ENCODE data around the gene MTUS2.

Gene MTUS2

DNA sequence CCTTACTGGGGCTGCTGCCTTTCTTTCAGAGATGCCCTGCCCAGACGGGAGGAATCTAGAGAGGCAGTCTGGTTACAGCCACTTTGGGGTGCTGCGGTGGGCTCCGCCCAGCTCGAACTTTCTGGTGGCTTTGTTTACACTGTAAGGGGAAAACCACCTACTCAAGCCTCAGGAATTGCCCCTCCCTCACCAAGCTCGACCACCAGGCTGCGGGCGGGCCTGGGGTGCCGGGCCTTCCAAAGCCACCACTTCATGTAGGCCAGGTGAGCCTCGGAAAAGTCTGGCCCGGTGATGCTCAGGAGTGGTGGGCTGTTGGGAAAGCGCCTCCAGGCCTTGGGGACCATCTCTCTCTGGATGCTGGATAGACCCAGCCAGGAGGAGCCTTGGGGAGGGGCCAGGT, 218.6 kb downstream of the MTUS2 start:
- Histone ChIP-seq H4K20me1 (ENCODE audit: low read depth, low read length) (no peaks in the 10 kb centered on the region), H3K79me2 (ENCODE audit: insufficient read depth, low read length) (no peaks in the 10 kb centered on the region), H3F3A (ENCODE audit: insufficient read depth) (no peaks in the 10 kb centered on the region), H3K27me3 (ENCODE audit: low read length) (no peaks in the 10 kb centered on the region), H2AFZ (ENCODE audit: low read depth, low read length, severe bottlenecking) (no peak overlapping the region), H3K36me3 (ENCODE audit: low read length) (no peaks in the 10 kb centered on the region), H3K4me3 (ENCODE audit: insufficient read depth, low read length, poor library complexity, severe bottlenecking) (no peak overlapping the region), H3K9ac (ENCODE audit: low read length) (no peak overlapping the region), H3K27ac (ENCODE audit: low read depth, low read length) (no peak overlapping the region), H3K4me2 (ENCODE audit: low read depth, low read length, poor library complexity, severe bottlenecking) (no peak overlapping the region), H3K9me2 (replicated peaks; ENCODE audit: insufficient read depth, low read length) (no peaks in the 10 kb centered on the region), H3K9me3 (ENCODE audit: insufficient read depth, low read length) (no peaks in the 10 kb centered on the region)
- TF ChIP-seq EZH2phosphoT487 (conservative IDR thresholded peaks at IDR 0.05; ENCODE audit: low read length) = no peak
- TF ChIP-seq, protein P1, sequence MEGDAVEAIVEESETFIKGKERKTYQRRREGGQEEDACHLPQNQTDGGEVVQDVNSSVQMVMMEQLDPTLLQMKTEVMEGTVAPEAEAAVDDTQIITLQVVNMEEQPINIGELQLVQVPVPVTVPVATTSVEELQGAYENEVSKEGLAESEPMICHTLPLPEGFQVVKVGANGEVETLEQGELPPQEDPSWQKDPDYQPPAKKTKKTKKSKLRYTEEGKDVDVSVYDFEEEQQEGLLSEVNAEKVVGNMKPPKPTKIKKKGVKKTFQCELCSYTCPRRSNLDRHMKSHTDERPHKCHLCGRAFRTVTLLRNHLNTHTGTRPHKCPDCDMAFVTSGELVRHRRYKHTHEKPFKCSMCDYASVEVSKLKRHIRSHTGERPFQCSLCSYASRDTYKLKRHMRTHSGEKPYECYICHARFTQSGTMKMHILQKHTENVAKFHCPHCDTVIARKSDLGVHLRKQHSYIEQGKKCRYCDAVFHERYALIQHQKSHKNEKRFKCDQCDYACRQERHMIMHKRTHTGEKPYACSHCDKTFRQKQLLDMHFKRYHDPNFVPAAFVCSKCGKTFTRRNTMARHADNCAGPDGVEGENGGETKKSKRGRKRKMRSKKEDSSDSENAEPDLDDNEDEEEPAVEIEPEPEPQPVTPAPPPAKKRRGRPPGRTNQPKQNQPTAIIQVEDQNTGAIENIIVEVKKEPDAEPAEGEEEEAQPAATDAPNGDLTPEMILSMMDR (IDR thresholded peaks at IDR 0.05; ENCODE audit: insufficient read depth, low read length, poor library complexity, severe bottlenecking) = no peak

DNA sequence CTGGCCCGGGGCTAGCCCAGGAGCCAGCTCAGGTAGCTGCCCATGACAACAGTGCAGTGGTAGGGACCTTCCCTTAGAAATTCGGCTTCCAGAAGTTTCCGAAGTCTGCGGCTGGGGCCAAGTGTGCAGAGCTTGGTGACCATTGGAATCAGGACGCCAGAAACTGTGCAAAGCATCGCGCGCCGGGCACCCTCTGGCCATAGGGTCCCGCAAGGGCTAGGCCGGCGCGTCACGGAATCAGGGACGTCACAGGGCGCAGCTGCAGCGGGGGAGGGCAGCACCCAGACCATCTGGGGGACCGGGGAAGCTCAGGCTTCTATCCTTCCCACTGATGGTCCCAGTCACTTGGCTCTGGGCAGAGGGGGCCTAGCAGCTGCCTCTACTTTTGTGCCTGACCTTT, 219.1 kb downstream of the MTUS2 start:
- no peaks in the 10 kb centered on the region for H4K20me1 ChIP-seq (ENCODE audit: low read depth, low read length)
- H3K36me3 ChIP-seq (ENCODE audit: low read length) = no peaks in the 10 kb centered on the region
- H3K27me3 ChIP-seq (ENCODE audit: low read length) = no peaks in the 10 kb centered on the region
- H3K9ac ChIP-seq (ENCODE audit: low read length) = no peak overlapping the region
- no peaks in the 10 kb centered on the region for H3K9me2 ChIP-seq (replicated peaks; ENCODE audit: insufficient read depth, low read length)
- no peaks in the 10 kb centered on the region for H3F3A ChIP-seq (ENCODE audit: insufficient read depth)
- TF ChIP-seq EZH2phosphoT487 (conservative IDR thresholded peaks at IDR 0.05; ENCODE audit: low read length) = no peak
- TF ChIP-seq, protein P1 (IDR thresholded peaks at IDR 0.05; ENCODE audit: insufficient read depth, low read length, poor library complexity, severe bottlenecking) = no peak
- no peak overlapping the region for H3K27ac ChIP-seq (ENCODE audit: low read depth, low read length)
- no peak overlapping the region for H3K4me2 ChIP-seq (ENCODE audit: low read depth, low read length, poor library complexity, severe bottlenecking)
- no peaks in the 10 kb centered on the region for H3K79me2 ChIP-seq (ENCODE audit: insufficient read depth, low read length)
- no peak overlapping the region for H3K4me3 ChIP-seq (ENCODE audit: insufficient read depth, low read length, poor library complexity, severe bottlenecking)
- no peaks in the 10 kb centered on the region for H3K9me3 ChIP-seq (ENCODE audit: insufficient read depth, low read length)
- no peak overlapping the region for H2AFZ ChIP-seq (ENCODE audit: low read depth, low read length, severe bottlenecking)

DNA sequence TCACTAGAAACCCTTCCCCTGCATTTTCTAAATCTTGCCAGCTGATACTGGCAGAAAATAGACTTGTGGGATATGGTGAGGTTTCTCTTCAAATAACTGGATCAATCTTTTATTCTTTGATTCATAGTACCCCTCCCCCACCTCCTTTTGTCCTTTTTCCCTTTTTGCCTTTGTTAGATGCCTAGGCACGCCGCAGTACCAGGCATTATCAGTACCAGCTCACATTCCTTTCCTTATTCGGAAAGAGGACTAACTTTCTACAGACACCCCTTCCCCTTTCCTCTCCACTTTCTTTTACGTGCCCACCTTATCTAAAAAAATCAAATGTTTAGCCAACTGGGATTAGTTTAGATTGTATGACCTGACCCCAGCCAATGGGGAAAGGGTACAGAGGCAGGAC, 226.4 kb downstream of the MTUS2 start:
- Histone ChIP-seq H3K9me2 (replicated peaks; ENCODE audit: insufficient read depth, low read length) (no peaks in the 10 kb centered on the region), H3K79me2 (ENCODE audit: insufficient read depth, low read length) (no peaks in the 10 kb centered on the region), H3K9me3 (ENCODE audit: insufficient read depth, low read length) (no peaks in the 10 kb centered on the region), H3F3A (ENCODE audit: insufficient read depth) (no peaks in the 10 kb centered on the region), H3K9ac (ENCODE audit: low read length) (no peak overlapping the region), H3K36me3 (ENCODE audit: low read length) (no peaks in the 10 kb centered on the region), H3K4me2 (ENCODE audit: low read depth, low read length, poor library complexity, severe bottlenecking) (no peak overlapping the region), H3K27ac (ENCODE audit: low read depth, low read length) (no peak overlapping the region), H4K20me1 (ENCODE audit: low read depth, low read length) (no peaks in the 10 kb centered on the region), H3K27me3 (ENCODE audit: low read length) (no peaks in the 10 kb centered on the region), H3K4me3 (ENCODE audit: insufficient read depth, low read length, poor library complexity, severe bottlenecking) (no peak overlapping the region), H2AFZ (ENCODE audit: low read depth, low read length, severe bottlenecking) (no peak overlapping the region)
- TF ChIP-seq, protein P1 (IDR thresholded peaks at IDR 0.05; ENCODE audit: insufficient read depth, low read length, poor library complexity, severe bottlenecking) = no peak
- TF ChIP-seq EZH2phosphoT487 (conservative IDR thresholded peaks at IDR 0.05; ENCODE audit: low read length) = no peak

Data from SU-DHL-6 (cell line).